Activated T-cell treated with anti-CD3 and anti-CD28 coated beads, Interleukin-2, amount 50 U/mL, for 24 hours (primary cell): Measurements from ENCODE around the gene MEX3C.

ENCODE experiments used
- DNase-seq: peaks from one replicate; pipeline ENCODE4 v3.0.0-alpha.2; 2020
- H3K27ac Mint-ChIP-seq: 2 replicates; pipeline ENCODE4 v1.8.0; 2020; ENCODE audit warnings: mild to moderate bottlenecking, mixed read lengths
- H3K27me3 Mint-ChIP-seq: 2 replicates; pipeline ENCODE4 v1.8.0; 2020; ENCODE audit warnings: mixed read lengths
- H3K36me3 Mint-ChIP-seq: 2 replicates; pipeline ENCODE4 v1.8.0; 2020; ENCODE audit warnings: low read depth, mixed read lengths
- H3K4me1 Mint-ChIP-seq: 2 replicates; pipeline ENCODE4 v1.8.0; 2020; ENCODE audit warnings: low read depth, mixed read lengths
- H3K4me3 Mint-ChIP-seq: 2 replicates; pipeline ENCODE4 v1.8.0; 2020; ENCODE audit warnings: mild to moderate bottlenecking, moderate library complexity, mixed read lengths
- H3K9me3 Mint-ChIP-seq: 2 replicates; pipeline ENCODE4 v1.8.0; 2020; ENCODE audit warnings: mixed read lengths

Gene MEX3C

GRCh38 chr18:51151568-51152511, 45.6 kb downstream of the MEX3C start:
- peak overlapping the region; percentile 72 for H3K4me3 Mint-ChIP-seq

GRCh38 chr18:51151185-51151567, 46.3 kb downstream of the MEX3C start:
- Mint-ChIP-seq H3K4me1 (peaks cover 57% of the 10 kb centered on the region), H3K36me3 (no peaks in the 10 kb centered on the region), H3K4me3 (no peak overlapping the region), H3K9me3 (no peaks in the 10 kb centered on the region), H3K27ac (peak overlapping the region; percentile 99), H3K27me3 (no peaks in the 10 kb centered on the region)
- no peak for DNase-seq

More at GRCh38 chr18:51151568-51152511, 45.6 kb downstream of the MEX3C start:
- H3K4me1 Mint-ChIP-seq: peaks cover 61% of the 10 kb centered on the region
- H3K27ac Mint-ChIP-seq: peak overlapping the region; percentile 99
- H3K9me3 Mint-ChIP-seq: no peaks in the 10 kb centered on the region
- DNase-seq: peak; percentile 81
- no peaks in the 10 kb centered on the region for H3K36me3 Mint-ChIP-seq
- H3K27me3 Mint-ChIP-seq: no peaks in the 10 kb centered on the region

GRCh38 chr18:51150113-51150700, 47.3 kb downstream of the MEX3C start:
- Mint-ChIP-seq H3K4me3 (no peak overlapping the region), H3K36me3 (no peaks in the 10 kb centered on the region), H3K4me1 (peaks cover 51% of the 10 kb centered on the region), H3K27me3 (no peaks in the 10 kb centered on the region), H3K27ac (peak overlapping the region; percentile 82), H3K9me3 (no peaks in the 10 kb centered on the region)
- peak; percentile 49 for DNase-seq

- Mint-ChIP-seq H3K4me1 (peaks cover 47% of the 10 kb centered on the region), H3K27ac (peak overlapping the region; percentile 82), H3K36me3 (no peaks in the 10 kb centered on the region), H3K9me3 (no peaks in the 10 kb centered on the region), H3K4me3 (no peak overlapping the region), H3K27me3 (no peaks in the 10 kb centered on the region)
- no peak for DNase-seq
Observed at GRCh38 chr18:51149670-51150069, 47.8 kb downstream of the MEX3C start.

GRCh38 chr18:51146909-51147308, 50.6 kb downstream of the MEX3C start:
- no peaks in the 10 kb centered on the region for H3K9me3 Mint-ChIP-seq
- no peaks in the 10 kb centered on the region for H3K27me3 Mint-ChIP-seq
- no peak overlapping the region for H3K27ac Mint-ChIP-seq

GRCh38 chr18:51138936-51139335, 58.5 kb downstream of the MEX3C start:
- Mint-ChIP-seq H3K4me1 (peaks cover 14% of the 10 kb centered on the region), H3K9me3 (peaks cover 2% of the 10 kb centered on the region), H3K36me3 (no peaks in the 10 kb centered on the region), H3K4me3 (no peak overlapping the region), H3K27ac (no peak overlapping the region), H3K27me3 (no peaks in the 10 kb centered on the region)
- DNase-seq: no peak

More at GRCh38 chr18:51146909-51147308, 50.6 kb downstream of the MEX3C start:
- peaks cover 25% of the 10 kb centered on the region for H3K4me1 Mint-ChIP-seq
- H3K36me3 Mint-ChIP-seq: no peaks in the 10 kb centered on the region
- no peak for DNase-seq
- no peak overlapping the region for H3K4me3 Mint-ChIP-seq

- H3K4me3 Mint-ChIP-seq: no peak overlapping the region
- H3K27ac Mint-ChIP-seq: no peak overlapping the region
- H3K36me3 Mint-ChIP-seq: no peaks in the 10 kb centered on the region
- peaks cover 2% of the 10 kb centered on the region for H3K9me3 Mint-ChIP-seq
- H3K4me1 Mint-ChIP-seq: peaks cover 14% of the 10 kb centered on the region
- H3K27me3 Mint-ChIP-seq: no peaks in the 10 kb centered on the region
- no peak for DNase-seq
Observed at GRCh38 chr18:51137891-51138290, 59.6 kb downstream of the MEX3C start.

- peaks cover 14% of the 10 kb centered on the region for H3K4me1 Mint-ChIP-seq
Observed at GRCh38 chr18:51137026-51137729, 60.3 kb downstream of the MEX3C start.

GRCh38 chr18:51135795-51136194, 61.7 kb downstream of the MEX3C start:
- Mint-ChIP-seq H3K36me3 (no peaks in the 10 kb centered on the region), H3K4me3 (no peak overlapping the region), H3K4me1 (peaks cover 5% of the 10 kb centered on the region), H3K27me3 (no peaks in the 10 kb centered on the region), H3K27ac (no peak overlapping the region), H3K9me3 (peaks cover 1% of the 10 kb centered on the region)
- peak; percentile 43 for DNase-seq

More at GRCh38 chr18:51137026-51137729, 60.3 kb downstream of the MEX3C start:
- Mint-ChIP-seq H3K36me3 (no peaks in the 10 kb centered on the region), H3K4me3 (no peak overlapping the region), H3K9me3 (peaks cover 2% of the 10 kb centered on the region), H3K27ac (no peak overlapping the region), H3K27me3 (no peaks in the 10 kb centered on the region)
- DNase-seq: no peak

GRCh38 chr18:51135364-51135763, 62.1 kb downstream of the MEX3C start:
- no peaks in the 10 kb centered on the region for H3K27me3 Mint-ChIP-seq
- no peaks in the 10 kb centered on the region for H3K9me3 Mint-ChIP-seq
- H3K36me3 Mint-ChIP-seq: no peaks in the 10 kb centered on the region
- peaks cover 4% of the 10 kb centered on the region for H3K4me1 Mint-ChIP-seq
- H3K27ac Mint-ChIP-seq: no peak overlapping the region
- no peak for DNase-seq
- no peak overlapping the region for H3K4me3 Mint-ChIP-seq

- no peak for DNase-seq
- no peak overlapping the region for H3K4me3 Mint-ChIP-seq
- H3K36me3 Mint-ChIP-seq: no peaks in the 10 kb centered on the region
Observed at GRCh38 chr18:51134721-51135120, 62.8 kb downstream of the MEX3C start.

GRCh38 chr18:51133580-51134160, 63.8 kb downstream of the MEX3C start:
- H3K36me3 Mint-ChIP-seq: no peaks in the 10 kb centered on the region
- H3K4me3 Mint-ChIP-seq: no peak overlapping the region
- peaks cover 4% of the 10 kb centered on the region for H3K4me1 Mint-ChIP-seq
- H3K27ac Mint-ChIP-seq: no peak overlapping the region
- no peak for DNase-seq
- no peaks in the 10 kb centered on the region for H3K27me3 Mint-ChIP-seq
- H3K9me3 Mint-ChIP-seq: no peaks in the 10 kb centered on the region

More at GRCh38 chr18:51134721-51135120, 62.8 kb downstream of the MEX3C start:
- Mint-ChIP-seq H3K4me1 (peaks cover 4% of the 10 kb centered on the region), H3K9me3 (no peaks in the 10 kb centered on the region), H3K27ac (no peak overlapping the region), H3K27me3 (no peaks in the 10 kb centered on the region)

GRCh38 chr18:51132256-51132935, 65.1 kb downstream of the MEX3C start:
- Mint-ChIP-seq H3K36me3 (no peaks in the 10 kb centered on the region), H3K4me1 (peaks cover 4% of the 10 kb centered on the region), H3K27me3 (no peaks in the 10 kb centered on the region)

GRCh38 chr18:51128533-51128932, 68.9 kb downstream of the MEX3C start:
- H3K36me3 Mint-ChIP-seq: no peaks in the 10 kb centered on the region
- no peak overlapping the region for H3K4me3 Mint-ChIP-seq
- H3K9me3 Mint-ChIP-seq: no peaks in the 10 kb centered on the region
- no peaks in the 10 kb centered on the region for H3K27me3 Mint-ChIP-seq
- no peaks in the 10 kb centered on the region for H3K4me1 Mint-ChIP-seq
- H3K27ac Mint-ChIP-seq: no peak overlapping the region
- no peak for DNase-seq

More at GRCh38 chr18:51132256-51132935, 65.1 kb downstream of the MEX3C start:
- H3K27ac Mint-ChIP-seq: no peak overlapping the region
- no peaks in the 10 kb centered on the region for H3K9me3 Mint-ChIP-seq
- no peak for DNase-seq
- no peak overlapping the region for H3K4me3 Mint-ChIP-seq
